Tibial nerve (tissue), 4 donors: ENCODE data around the gene HSF5. TPM values are rescaled to one million over a fixed set of nuclear protein-coding genes. Genes with fewer than 3 reads are reported as not detected.

ENCODE experiments used
- DNase-seq, 2 donors: peaks; one replicate each; pipeline ENCODE4 v3.0.0-alpha.2; 2019; ENCODE audit warnings: low spot score in 2 of 2
- H3K27ac ChIP-seq, 4 donors: fragments of 200-600 bp; sonication (generic) in 3 of 4; one replicate each; pipeline ENCODE4 v1.5.1; 2017 to 2019; ENCODE audit warnings: mild to moderate bottlenecking in 1 of 4
- H3K27me3 ChIP-seq, 2 donors: fragments of 200-600 bp; sonication (generic) in 1 of 2; one replicate each; pipeline versions ENCODE4 v1.5.1 to v1.6.0; 2017 to 2019
- H3K36me3 ChIP-seq, 3 donors: fragments of 200-600 bp; sonication (generic); one replicate each; pipeline ENCODE4 v1.5.1; 2018 to 2019
- H3K4me1 ChIP-seq, 4 donors: fragments of 200-600 bp; sonication (generic) in 3 of 4; one replicate each; pipeline ENCODE4 v1.5.1; 2017 to 2019
- H3K4me3 ChIP-seq, 4 donors: fragments of 200-600 bp; sonication (generic) in 3 of 4; one replicate each; pipeline ENCODE4 v1.5.1; 2017 to 2019; ENCODE audit warnings: mild to moderate bottlenecking in 1 of 4, moderate library complexity in 1 of 4
- H3K9me3 ChIP-seq, 4 donors: fragments of 200-600 bp; sonication (generic) in 3 of 4; one replicate each; pipeline ENCODE4 v1.5.1; 2017 to 2019
- CTCF ChIP-seq, 5 experiments: fragments of 200-600 bp in 3 of 5; fragments of 450-650 bp in 2 of 5; sonication (generic) in 3 of 5; IDR thresholded peaks; one replicate each; pipeline ENCODE4 v1.5.1; 2016 to 2019; ENCODE audit warnings: antibody characterized with exemption in 5 of 5, mild to moderate bottlenecking in 3 of 5, moderate library complexity in 2 of 5
- EP300 ChIP-seq, 2 donors: sonication (generic); formaldehyde crosslinking; IDR thresholded peaks; one replicate each; pipeline ENCODE4 v1.6.1; 2017; ENCODE audit warnings: antibody characterized with exemption in 2 of 2, mild to moderate bottlenecking in 1 of 2
- POLR2A ChIP-seq, 2 donors: fragments of 450-650 bp; IDR thresholded peaks; one replicate each; pipeline ENCODE4 v1.6.1; 2017; ENCODE audit warnings: antibody characterized with exemption in 2 of 2, mild to moderate bottlenecking in 2 of 2, moderate library complexity in 2 of 2
- WGBS, 2 donors: methylation state at CpG; one replicate each; pipeline ENCODE4 v1.1.5; 2018; 5-methylcytosine and 5-hydroxymethylcytosine counted together
- total RNA-seq, 4 donors: library from RNA; depleted of rRNA; stranded (reverse); fragments of >200 nt; gene quantifications; one replicate each; pipeline ENCODE4 v1.1.0, GENCODE V29; 2016

HSF5 gene
- total RNA-seq, 4 donors from 2014 or later: 0.30 TPM; not detected in 3

GRCh38 chr17:58525239-58525638, 37.0 kb upstream of the HSF5 start:
- WGBS, 2 donors: 21 to 31% methylated on average over 2 to 3 of the region's 3 CpGs

GRCh38 chr17:58521680-58522079, 33.5 kb upstream of the HSF5 start:
- 91 to 93% methylated on average over 10 of the region's 10 CpGs for WGBS, 2 donors
- no peak overlapping the region for H3K4me3 ChIP-seq
- no peak for DNase-seq

More at GRCh38 chr17:58525239-58525638, 37.0 kb upstream of the HSF5 start:
- Histone ChIP-seq H3K36me3 (no peaks in the 10 kb centered on the region), H3K27ac (peak overlapping the region; percentile 4 to 81 (median 35)), H3K4me3 (no peak overlapping the region), H3K27me3 (no peaks in the 10 kb centered on the region), H3K9me3 (no peaks in the 10 kb centered on the region), H3K4me1 (peaks cover 0 to 52% (median 5%) of the 10 kb centered on the region in 4 donors)
- DNase-seq: peak in 1 of 2 donors; percentile 41
- TF ChIP-seq POLR2A (IDR thresholded peaks at IDR 0.05): no peak
- TF ChIP-seq EP300 (IDR thresholded peaks at IDR 0.05): peak in 1 of 2 donors; percentile 45
- TF ChIP-seq CTCF (IDR thresholded peaks at IDR 0.05): no peak

GRCh38 chr17:58520843-58521430, 32.7 kb upstream of the HSF5 start:
- DNase-seq: no peak
- Histone ChIP-seq H3K9me3 (no peaks in the 10 kb centered on the region), H3K27me3 (no peaks in the 10 kb centered on the region), H3K27ac (no peak overlapping the region), H3K4me1 (peaks cover 0 to 47% (median 16%) of the 10 kb centered on the region in 4 donors), H3K4me3 (no peak overlapping the region), H3K36me3 (no peaks in the 10 kb centered on the region)
- WGBS, 2 donors: 59 to 68% methylated on average over 15 of the region's 15 CpGs
- TF ChIP-seq EP300 (IDR thresholded peaks at IDR 0.05): no peak
- TF ChIP-seq POLR2A (IDR thresholded peaks at IDR 0.05): no peak
- TF ChIP-seq CTCF (IDR thresholded peaks at IDR 0.05): peak in 3 of 5 experiments; percentile 12 to 36 (median 16)

More at GRCh38 chr17:58521680-58522079, 33.5 kb upstream of the HSF5 start:
- Histone ChIP-seq H3K36me3 (no peaks in the 10 kb centered on the region), H3K27me3 (no peaks in the 10 kb centered on the region), H3K4me1 (peaks cover 0 to 44% (median 12%) of the 10 kb centered on the region in 4 donors), H3K27ac (peak overlapping the region in 1 of 4 donors; percentile 45), H3K9me3 (no peaks in the 10 kb centered on the region)
- TF ChIP-seq POLR2A (IDR thresholded peaks at IDR 0.05) (no peak), EP300 (IDR thresholded peaks at IDR 0.05) (no peak), CTCF (IDR thresholded peaks at IDR 0.05) (no peak)

GRCh38 chr17:58517928-58518609, 29.9 kb upstream of the HSF5 start:
- Histone ChIP-seq H3K36me3 (no peaks in the 10 kb centered on the region), H3K4me1 (peaks cover 0 to 60% (median 30%) of the 10 kb centered on the region in 4 donors), H3K4me3 (peak overlapping the region; percentile 64 to 85 (median 74)), H3K9me3 (no peaks in the 10 kb centered on the region), H3K27me3 (no peaks in the 10 kb centered on the region), H3K27ac (peak overlapping the region; percentile 97 to 99 (median 98))
- 0 to 1% methylated on average over 32 to 39 of the region's 39 CpGs for WGBS, 2 donors
- peak; percentile 99 for DNase-seq
- peak in 1 of 2 donors; percentile 31 for TF ChIP-seq POLR2A (IDR thresholded peaks at IDR 0.05)
- peak; percentile 82 to 93 for TF ChIP-seq EP300 (IDR thresholded peaks at IDR 0.05)
- TF ChIP-seq CTCF (IDR thresholded peaks at IDR 0.05): peak in 2 of 5 experiments; percentile 29 to 39
